ENCODE data around the gene NAGLU. TPM values are rescaled to one million over a fixed set of nuclear protein-coding genes. Genes with fewer than 3 reads are reported as not detected.

Gene NAGLU
- polyA plus RNA-seq, 1 of the 3 experiments (the other 2 are of a cell fraction): 33.9 TPM

GRCh38 chr17:42509409-42509808 is 26.6 kb upstream of the NAGLU start:
- CTCF ChIA-PET: interaction anchor here (1.0 to 3.8 kb wide), 2 partner anchors 8 to 18 kb away, joined by 5 to 22 read pairs; no protein-coding TSS in a partner anchor
- 95% methylated on average over 5 of the region's 5 CpGs for WGBS (ENCODE audit: low lambda C conversion rate)

GRCh38 chr17:42509841-42510240 is 26.2 kb upstream of the NAGLU start:
- Histone ChIP-seq H3K9me2 (no peaks in the 10 kb centered on the region), H3K4me3 (ENCODE audit: low read depth in 2 of 2, low read length in 1 of 2) (no peak overlapping the region), H3K79me2 (ENCODE audit: insufficient read depth) (no peaks in the 10 kb centered on the region), H3F3A (replicated peaks; ENCODE audit: insufficient read depth) (no peaks in the 10 kb centered on the region), H3K27ac (ENCODE audit: low read depth in 2 of 2, low read length in 1 of 2) (no peak overlapping the region), H3K4me1 (ENCODE audit: control insufficient read depth in 1 of 2, insufficient read depth in 2 of 2, low read depth in 1 of 2, low read length in 1 of 2) (no peaks in the 10 kb centered on the region), H2AFZ (ENCODE audit: low read depth) (no peak overlapping the region), H3K36me3 (replicated peaks in 1 of 2; ENCODE audit: control insufficient read depth in 1 of 2, insufficient read depth in 2 of 2, low read length in 1 of 2) (peaks cover 4 to 37% of the 10 kb centered on the region in 2 experiments), H3K4me2 (no peak overlapping the region), H3K9ac (no peak overlapping the region), H4K20me1 (ENCODE audit: insufficient read depth) (no peaks in the 10 kb centered on the region), H3K27me3 (ENCODE audit: insufficient read depth) (no peaks in the 10 kb centered on the region), H3K9me3 (no peaks in the 10 kb centered on the region)
- no peak for DNase-seq
- ChIA-PET CTCF (interaction anchor here (1.2 to 3.8 kb wide), 3 partner anchors 17 to 186 kb away, joined by 3 to 22 read pairs (median 3); no protein-coding TSS in a partner anchor), POLR2A (no interaction called here)
- 100% methylated on average over 2 of the region's 2 CpGs for WGBS (ENCODE audit: low lambda C conversion rate)
- no peak for TF ChIP-seq NFIC (IDR thresholded peaks at IDR 0.05; ENCODE audit: borderline replicate concordance)

More at GRCh38 chr17:42509409-42509808, 26.6 kb upstream of the NAGLU start:
- H3K79me2 ChIP-seq (ENCODE audit: insufficient read depth): no peaks in the 10 kb centered on the region
- H3K4me3 ChIP-seq (ENCODE audit: low read depth in 2 of 2, low read length in 1 of 2): no peak overlapping the region
- H3K4me2 ChIP-seq: no peak overlapping the region
- H3K27me3 ChIP-seq (ENCODE audit: insufficient read depth): no peaks in the 10 kb centered on the region
- H3K9me3 ChIP-seq: no peaks in the 10 kb centered on the region
- peaks cover 4 to 37% of the 10 kb centered on the region in 2 experiments for H3K36me3 ChIP-seq (replicated peaks in 1 of 2; ENCODE audit: control insufficient read depth in 1 of 2, insufficient read depth in 2 of 2, low read length in 1 of 2)
- H3F3A ChIP-seq (replicated peaks; ENCODE audit: insufficient read depth): no peaks in the 10 kb centered on the region
- H3K9ac ChIP-seq: no peak overlapping the region
- no peaks in the 10 kb centered on the region for H4K20me1 ChIP-seq (ENCODE audit: insufficient read depth)
- no peaks in the 10 kb centered on the region for H3K9me2 ChIP-seq
- no peak overlapping the region for H2AFZ ChIP-seq (ENCODE audit: low read depth)
- no peak for TF ChIP-seq FOXJ3 (CRISPR knock-in tag; IDR thresholded peaks at IDR 0.05)
- TF ChIP-seq MEF2A (IDR thresholded peaks at IDR 0.05; ENCODE audit: borderline replicate concordance, low read depth): no peak
- TF ChIP-seq TAF1 (IDR thresholded peaks at IDR 0.05; ENCODE audit: borderline replicate concordance, low read depth, low read length): no peak
- TF ChIP-seq RCOR1 (IDR thresholded peaks at IDR 0.05; ENCODE audit: low read length): no peak
- TF ChIP-seq PBX3 (IDR thresholded peaks at IDR 0.05): no peak
- no peaks in the 10 kb centered on the region for H3K4me1 ChIP-seq (ENCODE audit: control insufficient read depth in 1 of 2, insufficient read depth in 2 of 2, low read depth in 1 of 2, low read length in 1 of 2)
- no peak for DNase-seq
- POLR2A ChIA-PET: no interaction called here
- no peak overlapping the region for H3K27ac ChIP-seq (ENCODE audit: low read depth in 2 of 2, low read length in 1 of 2)

DNA sequence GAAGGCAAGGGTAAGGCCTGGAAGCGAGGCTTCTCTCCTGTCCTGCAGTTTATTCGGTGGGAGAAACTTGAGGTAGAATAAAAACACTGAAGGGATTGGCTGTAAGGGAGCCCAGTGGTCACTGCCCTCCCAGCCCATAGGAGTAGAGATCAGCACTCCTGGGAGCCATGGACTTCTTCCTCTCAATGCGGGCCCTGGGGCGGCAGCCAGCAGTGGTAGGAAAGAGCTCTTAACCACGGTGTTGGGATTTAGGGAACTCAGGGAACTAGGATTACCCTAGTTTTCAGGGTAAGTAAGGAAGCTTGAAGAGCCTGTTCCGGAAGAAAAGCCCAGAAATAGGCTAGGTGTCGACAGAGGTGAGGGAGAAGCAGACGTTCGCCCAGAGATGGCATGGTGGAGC is 23.8 kb upstream of the NAGLU start:
- Histone ChIP-seq H3K4me1 (ENCODE audit: control insufficient read depth in 1 of 2, insufficient read depth in 2 of 2, low read depth in 1 of 2, low read length in 1 of 2) (peaks cover under 1 to 4% of the 10 kb centered on the region in 2 experiments; a peak in 1 of 4 replicates), H4K20me1 (ENCODE audit: insufficient read depth) (no peaks in the 10 kb centered on the region), H3F3A (replicated peaks; ENCODE audit: insufficient read depth) (peaks cover 3% of the 10 kb centered on the region), H3K27me3 (ENCODE audit: insufficient read depth) (no peaks in the 10 kb centered on the region), H3K9ac (no peak overlapping the region), H3K9me2 (no peaks in the 10 kb centered on the region), H3K79me2 (ENCODE audit: insufficient read depth) (no peaks in the 10 kb centered on the region), H3K4me3 (ENCODE audit: low read depth in 2 of 2, low read length in 1 of 2) (no peak overlapping the region), H2AFZ (ENCODE audit: low read depth) (no peak overlapping the region), H3K36me3 (replicated peaks in 1 of 2; ENCODE audit: control insufficient read depth in 1 of 2, insufficient read depth in 2 of 2, low read length in 1 of 2) (peaks cover 4 to 34% of the 10 kb centered on the region in 2 experiments), H3K4me2 (no peak overlapping the region), H3K9me3 (no peaks in the 10 kb centered on the region), H3K27ac (ENCODE audit: low read depth in 2 of 2, low read length in 1 of 2) (no peak overlapping the region)
- ChIA-PET CTCF (interaction anchor here (1.0 to 3.1 kb wide), 3 partner anchors 8 to 53 kb away, joined by 3 to 17 read pairs (median 3); no protein-coding TSS in a partner anchor), POLR2A (interaction anchor here (0.8 kb wide), 1 partner anchor 461 kb away, joined by 3 read pairs; no protein-coding TSS in a partner anchor)
- DNase-seq: no peak
- WGBS (ENCODE audit: low lambda C conversion rate): 96% methylated on average over 9 of the region's 9 CpGs
- TF ChIP-seq, protein P1, sequence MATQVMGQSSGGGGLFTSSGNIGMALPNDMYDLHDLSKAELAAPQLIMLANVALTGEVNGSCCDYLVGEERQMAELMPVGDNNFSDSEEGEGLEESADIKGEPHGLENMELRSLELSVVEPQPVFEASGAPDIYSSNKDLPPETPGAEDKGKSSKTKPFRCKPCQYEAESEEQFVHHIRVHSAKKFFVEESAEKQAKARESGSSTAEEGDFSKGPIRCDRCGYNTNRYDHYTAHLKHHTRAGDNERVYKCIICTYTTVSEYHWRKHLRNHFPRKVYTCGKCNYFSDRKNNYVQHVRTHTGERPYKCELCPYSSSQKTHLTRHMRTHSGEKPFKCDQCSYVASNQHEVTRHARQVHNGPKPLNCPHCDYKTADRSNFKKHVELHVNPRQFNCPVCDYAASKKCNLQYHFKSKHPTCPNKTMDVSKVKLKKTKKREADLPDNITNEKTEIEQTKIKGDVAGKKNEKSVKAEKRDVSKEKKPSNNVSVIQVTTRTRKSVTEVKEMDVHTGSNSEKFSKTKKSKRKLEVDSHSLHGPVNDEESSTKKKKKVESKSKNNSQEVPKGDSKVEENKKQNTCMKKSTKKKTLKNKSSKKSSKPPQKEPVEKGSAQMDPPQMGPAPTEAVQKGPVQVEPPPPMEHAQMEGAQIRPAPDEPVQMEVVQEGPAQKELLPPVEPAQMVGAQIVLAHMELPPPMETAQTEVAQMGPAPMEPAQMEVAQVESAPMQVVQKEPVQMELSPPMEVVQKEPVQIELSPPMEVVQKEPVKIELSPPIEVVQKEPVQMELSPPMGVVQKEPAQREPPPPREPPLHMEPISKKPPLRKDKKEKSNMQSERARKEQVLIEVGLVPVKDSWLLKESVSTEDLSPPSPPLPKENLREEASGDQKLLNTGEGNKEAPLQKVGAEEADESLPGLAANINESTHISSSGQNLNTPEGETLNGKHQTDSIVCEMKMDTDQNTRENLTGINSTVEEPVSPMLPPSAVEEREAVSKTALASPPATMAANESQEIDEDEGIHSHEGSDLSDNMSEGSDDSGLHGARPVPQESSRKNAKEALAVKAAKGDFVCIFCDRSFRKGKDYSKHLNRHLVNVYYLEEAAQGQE (IDR thresholded peaks at IDR 0.05; ENCODE audit: low read depth, low read length): no peak
- no peak for TF ChIP-seq GABPA (IDR thresholded peaks at IDR 0.05; ENCODE audit: low read depth)
- TF ChIP-seq TEAD4 (IDR thresholded peaks at IDR 0.05; ENCODE audit: borderline replicate concordance, insufficient read depth): no peak
- TF ChIP-seq EZH2phosphoT487 (IDR thresholded peaks at IDR 0.05; ENCODE audit: borderline replicate concordance, low read depth): no peak
- TF ChIP-seq PBX3 (IDR thresholded peaks at IDR 0.05): no peak
- no peak for TF ChIP-seq RXRA (IDR thresholded peaks at IDR 0.05; ENCODE audit: borderline replicate concordance, low read depth)
- TF ChIP-seq, protein P2, sequence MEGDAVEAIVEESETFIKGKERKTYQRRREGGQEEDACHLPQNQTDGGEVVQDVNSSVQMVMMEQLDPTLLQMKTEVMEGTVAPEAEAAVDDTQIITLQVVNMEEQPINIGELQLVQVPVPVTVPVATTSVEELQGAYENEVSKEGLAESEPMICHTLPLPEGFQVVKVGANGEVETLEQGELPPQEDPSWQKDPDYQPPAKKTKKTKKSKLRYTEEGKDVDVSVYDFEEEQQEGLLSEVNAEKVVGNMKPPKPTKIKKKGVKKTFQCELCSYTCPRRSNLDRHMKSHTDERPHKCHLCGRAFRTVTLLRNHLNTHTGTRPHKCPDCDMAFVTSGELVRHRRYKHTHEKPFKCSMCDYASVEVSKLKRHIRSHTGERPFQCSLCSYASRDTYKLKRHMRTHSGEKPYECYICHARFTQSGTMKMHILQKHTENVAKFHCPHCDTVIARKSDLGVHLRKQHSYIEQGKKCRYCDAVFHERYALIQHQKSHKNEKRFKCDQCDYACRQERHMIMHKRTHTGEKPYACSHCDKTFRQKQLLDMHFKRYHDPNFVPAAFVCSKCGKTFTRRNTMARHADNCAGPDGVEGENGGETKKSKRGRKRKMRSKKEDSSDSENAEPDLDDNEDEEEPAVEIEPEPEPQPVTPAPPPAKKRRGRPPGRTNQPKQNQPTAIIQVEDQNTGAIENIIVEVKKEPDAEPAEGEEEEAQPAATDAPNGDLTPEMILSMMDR (IDR thresholded peaks at IDR 0.05): no peak
- no peak for TF ChIP-seq FOXM1 (IDR thresholded peaks at IDR 0.05; ENCODE audit: low read depth)
- no peak for TF ChIP-seq RCOR1 (IDR thresholded peaks at IDR 0.05; ENCODE audit: low read length)
